GM12864 (cell line): Measurements from ENCODE around the gene NUP210.

Experiments
- DNase-seq: peaks from one replicate; pipeline ENCODE4 v3.0.0-alpha.2; 2011; ENCODE audit warnings: low read depth
- H3K4me3 ChIP-seq: 2 replicates; pipeline ENCODE4 v1.5.1; 2011; ENCODE audit warnings: mild to moderate bottlenecking, low read depth, low read length, control low read depth
- TF ChIP-seq, protein P1 (sequence below): IDR thresholded peaks from 2 replicates; pipeline ENCODE4 v1.5.1; 2011; ENCODE audit warnings: low read depth, mild to moderate bottlenecking, moderate library complexity, low read length, control low read depth, inconsistent platforms; ENCODE audit errors: missing control alignments

NUP210 gene

DNA sequence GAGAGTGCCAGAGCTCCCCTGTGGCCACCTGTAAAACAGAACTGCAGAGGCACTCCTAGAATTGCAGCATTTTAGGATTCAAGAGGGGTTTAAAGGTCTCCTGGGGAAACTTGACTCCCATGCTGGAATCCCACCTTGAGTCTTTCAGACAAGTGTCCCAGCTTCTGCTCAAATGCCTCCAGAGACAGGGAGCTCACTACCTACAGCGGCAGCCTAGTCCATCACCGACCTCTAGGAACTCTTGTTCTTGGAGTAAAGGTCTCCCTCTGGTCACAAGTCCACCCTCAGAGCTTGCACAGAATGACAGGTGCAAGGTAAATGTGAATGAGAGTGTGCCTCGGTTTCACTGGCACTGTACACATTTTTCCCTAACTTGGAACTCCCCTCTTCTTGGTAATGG is 72.0 kb downstream of the NUP210 start:
- DNase-seq = no peak
- no peak overlapping the region for H3K4me3 ChIP-seq
- TF ChIP-seq, protein P1, sequence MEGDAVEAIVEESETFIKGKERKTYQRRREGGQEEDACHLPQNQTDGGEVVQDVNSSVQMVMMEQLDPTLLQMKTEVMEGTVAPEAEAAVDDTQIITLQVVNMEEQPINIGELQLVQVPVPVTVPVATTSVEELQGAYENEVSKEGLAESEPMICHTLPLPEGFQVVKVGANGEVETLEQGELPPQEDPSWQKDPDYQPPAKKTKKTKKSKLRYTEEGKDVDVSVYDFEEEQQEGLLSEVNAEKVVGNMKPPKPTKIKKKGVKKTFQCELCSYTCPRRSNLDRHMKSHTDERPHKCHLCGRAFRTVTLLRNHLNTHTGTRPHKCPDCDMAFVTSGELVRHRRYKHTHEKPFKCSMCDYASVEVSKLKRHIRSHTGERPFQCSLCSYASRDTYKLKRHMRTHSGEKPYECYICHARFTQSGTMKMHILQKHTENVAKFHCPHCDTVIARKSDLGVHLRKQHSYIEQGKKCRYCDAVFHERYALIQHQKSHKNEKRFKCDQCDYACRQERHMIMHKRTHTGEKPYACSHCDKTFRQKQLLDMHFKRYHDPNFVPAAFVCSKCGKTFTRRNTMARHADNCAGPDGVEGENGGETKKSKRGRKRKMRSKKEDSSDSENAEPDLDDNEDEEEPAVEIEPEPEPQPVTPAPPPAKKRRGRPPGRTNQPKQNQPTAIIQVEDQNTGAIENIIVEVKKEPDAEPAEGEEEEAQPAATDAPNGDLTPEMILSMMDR = no peak

DNA sequence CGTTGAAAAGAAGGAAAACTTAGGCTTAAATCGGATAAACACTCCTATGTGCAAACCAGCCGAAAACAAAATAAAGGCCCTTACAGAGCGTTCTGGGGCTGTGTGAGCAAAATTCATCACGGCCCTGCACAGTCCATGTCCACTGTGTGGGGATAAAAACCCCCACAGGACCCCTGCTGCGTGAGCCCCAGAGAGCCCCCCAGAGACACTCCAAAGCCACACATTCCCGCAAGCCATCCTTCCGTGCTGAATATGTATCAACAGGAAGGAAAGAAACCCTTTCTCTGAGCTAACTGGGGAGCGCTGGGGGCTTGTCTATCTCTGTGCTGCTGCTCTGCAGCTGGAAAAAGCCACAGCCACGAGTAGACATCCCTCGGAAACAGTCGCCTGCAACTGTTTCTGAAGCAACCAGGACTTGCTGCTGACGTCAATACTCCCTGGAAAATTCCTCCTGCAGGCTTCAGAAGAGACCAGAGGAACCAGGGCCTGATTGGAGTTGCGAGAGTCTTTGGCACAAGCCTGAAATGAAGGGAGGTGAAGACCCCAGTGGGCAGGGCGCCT is 72.7 kb downstream of the NUP210 start:
- TF ChIP-seq, protein P1 = no peak
- DNase-seq = no peak
- no peak overlapping the region for H3K4me3 ChIP-seq

DNA sequence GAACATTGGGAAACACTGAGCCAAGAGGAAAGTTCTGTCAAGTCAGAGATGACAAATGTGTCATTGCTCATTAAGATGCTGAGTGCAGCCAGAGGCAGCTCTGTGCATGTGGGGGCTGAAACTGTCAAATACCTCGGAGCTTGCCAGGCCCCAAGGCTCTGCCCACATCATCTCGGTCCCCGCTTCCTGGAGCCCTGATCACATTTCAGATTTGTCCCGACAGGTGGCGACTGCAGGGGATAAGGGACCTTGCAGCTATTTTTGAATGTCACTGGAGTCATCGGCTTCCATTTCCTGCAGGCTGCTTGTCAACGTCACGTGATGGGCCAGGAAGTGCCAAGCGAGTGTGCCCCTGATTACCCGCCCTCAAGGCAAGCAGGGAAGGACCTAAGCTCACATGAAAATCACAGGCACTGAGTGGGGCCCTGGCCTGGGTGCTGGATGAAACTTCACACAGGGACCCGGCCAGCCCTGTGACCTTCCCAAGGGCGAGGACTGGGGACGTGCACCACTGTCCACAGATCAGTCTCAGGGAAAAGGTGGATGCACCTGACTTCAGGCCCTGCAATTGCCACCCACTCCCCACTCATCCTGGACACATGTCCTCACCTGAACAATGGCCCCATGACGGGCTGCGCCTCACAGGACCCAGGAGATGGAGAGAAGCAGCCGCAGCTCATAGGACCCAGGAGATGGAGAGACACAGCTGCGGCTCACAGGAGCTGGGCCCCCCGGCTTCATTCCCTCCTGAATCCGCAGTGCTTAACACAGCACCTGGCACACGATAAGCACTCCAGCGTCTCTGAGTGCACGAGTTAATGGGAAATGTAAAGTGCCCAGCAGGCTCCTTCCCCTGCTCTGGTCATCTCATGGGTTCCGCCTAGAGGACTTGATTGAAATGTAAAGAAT is 73.4 kb downstream of the NUP210 start:
- no peak for DNase-seq
- no peak overlapping the region for H3K4me3 ChIP-seq
- TF ChIP-seq, protein P1 = no peak

DNA sequence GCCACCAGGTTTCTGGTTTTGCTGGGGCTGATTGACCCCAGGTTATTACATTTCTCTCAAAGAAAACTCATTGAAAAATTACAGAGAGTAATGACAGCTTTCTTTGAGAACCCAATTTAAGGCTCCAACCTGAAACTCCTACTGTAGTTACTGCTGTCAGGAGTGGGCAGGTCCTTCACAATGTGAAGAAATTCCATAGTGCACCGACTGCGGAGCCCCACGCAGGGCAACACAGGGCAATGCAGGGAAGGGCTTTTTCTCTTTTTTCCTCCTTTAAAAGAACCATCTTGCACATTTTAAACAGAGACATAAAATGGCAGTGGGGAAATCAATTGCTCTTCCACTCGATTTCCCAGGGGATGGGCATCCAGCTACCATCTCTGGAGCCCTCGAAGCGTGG is 74.3 kb downstream of the NUP210 start:
- no peak for DNase-seq
- H3K4me3 ChIP-seq = no peak overlapping the region
- TF ChIP-seq, protein P1 = no peak

DNA sequence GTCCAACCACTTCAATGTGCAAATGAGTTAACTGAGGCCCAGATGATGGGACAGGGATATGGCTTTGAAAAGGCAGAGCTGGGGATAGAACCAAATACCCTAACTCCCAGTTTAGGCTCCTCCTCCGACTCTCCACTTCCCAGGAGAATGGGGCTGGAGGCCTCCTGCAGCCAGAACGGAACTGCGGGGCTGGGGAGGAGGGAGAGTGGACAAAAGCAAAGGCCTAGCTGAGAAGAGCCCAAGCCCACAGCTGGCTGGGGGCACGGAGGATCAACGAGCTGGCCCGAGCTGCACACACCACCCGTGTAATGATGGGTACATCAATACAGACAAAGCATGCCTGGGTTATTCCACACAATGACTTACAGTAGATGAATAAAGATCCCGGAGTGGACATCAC is 74.8 kb downstream of the NUP210 start:
- H3K4me3 ChIP-seq = no peak overlapping the region
- DNase-seq = no peak
- TF ChIP-seq, protein P1 = no peak

DNA sequence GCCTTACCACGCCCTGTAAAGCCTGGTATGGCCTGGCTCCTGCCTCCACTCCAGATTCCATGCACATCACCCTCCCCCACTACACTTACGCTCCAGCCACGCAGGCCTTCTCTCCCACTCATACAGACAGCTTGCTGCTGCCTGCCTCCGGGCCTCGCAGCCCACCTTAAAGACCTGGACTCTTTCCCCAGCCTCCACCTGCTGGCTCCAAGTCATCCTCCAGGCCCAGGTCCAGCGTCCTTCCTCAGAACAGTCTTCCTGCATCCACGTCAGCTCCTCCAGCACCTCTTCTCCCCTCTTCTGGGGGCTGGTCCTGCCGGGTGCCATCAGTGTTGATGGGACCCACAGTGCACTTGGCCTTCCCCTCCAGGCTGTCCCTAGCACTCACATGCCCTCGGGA is 75.5 kb downstream of the NUP210 start:
- TF ChIP-seq, protein P1 = no peak
- no peak overlapping the region for H3K4me3 ChIP-seq
- DNase-seq = no peak
